Omental fat pad (tissue), 4 donors: ENCODE results near the gene PRKD1. TPM values are rescaled to one million over a fixed set of nuclear protein-coding genes. Genes with fewer than 3 reads are reported as not detected.

Experiments used
- ATAC-seq: fragments of 150-250 bp; one replicate; pipeline ENCODE4 v1.9.1; 2016; ENCODE audit warnings: mild to moderate bottlenecking, moderate library complexity; ENCODE audit not compliant: low FRiP score
- DNase-seq: peaks from one replicate; pipeline ENCODE4 v3.0.0-alpha.2; 2019; ENCODE audit warnings: low spot score
- CTCF ChIP-seq, 3 donors: fragments of 450-650 bp; IDR thresholded peaks; one replicate each; pipeline ENCODE4 v1.5.1; 2016 to 2017; ENCODE audit warnings: antibody characterized with exemption in 3 of 3, mild to moderate bottlenecking in 3 of 3, moderate library complexity in 2 of 3
- total RNA-seq, 4 donors: library from RNA; depleted of rRNA; stranded (reverse); fragments of >200 nt; gene quantifications; one replicate each; pipeline ENCODE4 v1.1.0, GENCODE V29; 2016

The PRKD1 gene
- total RNA-seq, 4 donors from 2014 or later: 9.1 to 34.7 (median 14.6) TPM

- no peak for ATAC-seq
- no peak for TF ChIP-seq CTCF (IDR thresholded peaks at IDR 0.05)
- no peak for DNase-seq
Observed at GRCh38 chr14:29892327-29892726, 35.3 kb downstream of the PRKD1 start.

- TF ChIP-seq CTCF (IDR thresholded peaks at IDR 0.05): no peak
- no peak for DNase-seq
- no peak for ATAC-seq
Observed at GRCh38 chr14:29885988-29886387, 41.7 kb downstream of the PRKD1 start.

- ATAC-seq (no peak), DNase-seq (no peak)
- no peak for TF ChIP-seq CTCF (IDR thresholded peaks at IDR 0.05)
Observed at GRCh38 chr14:29868000-29868399, 59.6 kb downstream of the PRKD1 start.

- DNase-seq: no peak
- TF ChIP-seq CTCF (IDR thresholded peaks at IDR 0.05): no peak
- ATAC-seq: no peak
Observed at GRCh38 chr14:29865299-29865698, 62.3 kb downstream of the PRKD1 start.

GRCh38 chr14:29861996-29862395 lies 65.7 kb downstream of the PRKD1 start:
- DNase-seq: no peak
- no peak for TF ChIP-seq CTCF (IDR thresholded peaks at IDR 0.05)
- ATAC-seq: no peak

- DNase-seq (no peak), ATAC-seq (no peak)
- TF ChIP-seq CTCF (IDR thresholded peaks at IDR 0.05): no peak
Observed at GRCh38 chr14:29858299-29858698, 69.3 kb downstream of the PRKD1 start.

GRCh38 chr14:29857551-29857950 lies 70.1 kb downstream of the PRKD1 start:
- TF ChIP-seq CTCF (IDR thresholded peaks at IDR 0.05): no peak
- ATAC-seq (no peak), DNase-seq (no peak)
